Osteocyte (in vitro differentiated cells): ENCODE measurements around the gene LCMT1. TPM values are rescaled to one million over a fixed set of nuclear protein-coding genes. Genes with fewer than 3 reads are reported as not detected.

Source experiments
- DNase-seq: peaks from one replicate; pipeline ENCODE4 v3.0.0; 2021; ENCODE audit warnings: mixed read lengths; ENCODE audit not compliant: unreplicated experiment; ENCODE audit errors: extremely low spot score
- H3K27ac Mint-ChIP-seq: one replicate; pipeline ENCODE4 v1.8.0; 2021; ENCODE audit warnings: mild to moderate bottlenecking, mixed read lengths; ENCODE audit not compliant: unreplicated experiment
- H3K27me3 Mint-ChIP-seq: one replicate; pipeline ENCODE4 v1.8.0; 2021; ENCODE audit warnings: mixed read lengths; ENCODE audit not compliant: unreplicated experiment
- H3K36me3 Mint-ChIP-seq: one replicate; pipeline ENCODE4 v1.8.0; 2021; ENCODE audit warnings: mixed read lengths; ENCODE audit not compliant: unreplicated experiment
- H3K4me1 Mint-ChIP-seq: one replicate; pipeline ENCODE4 v1.8.0; 2021; ENCODE audit warnings: mixed read lengths; ENCODE audit not compliant: unreplicated experiment
- H3K4me3 Mint-ChIP-seq: one replicate; pipeline ENCODE4 v1.8.0; 2021; ENCODE audit warnings: mild to moderate bottlenecking, moderate library complexity, mixed read lengths; ENCODE audit not compliant: unreplicated experiment
- H3K9me3 Mint-ChIP-seq: one replicate; pipeline ENCODE4 v1.8.0; 2021; ENCODE audit warnings: mixed read lengths; ENCODE audit not compliant: unreplicated experiment
- total RNA-seq: library from RNA; stranded (reverse); gene quantifications from 2 replicates; pipeline ENCODE4 v1.2.1, GENCODE V29; 2021
- TF ChIP-seq, protein P1 (sequence below): fragments of 200-600 bp; sonication (generic); IDR thresholded peaks from 2 replicates; pipeline ENCODE4 v1.5.0; 2021; ENCODE audit warnings: antibody characterized with exemption, mild to moderate bottlenecking, moderate library complexity

LCMT1 gene
- total RNA-seq, 1 donor from 2014 or later = 52.2 TPM

DNA sequence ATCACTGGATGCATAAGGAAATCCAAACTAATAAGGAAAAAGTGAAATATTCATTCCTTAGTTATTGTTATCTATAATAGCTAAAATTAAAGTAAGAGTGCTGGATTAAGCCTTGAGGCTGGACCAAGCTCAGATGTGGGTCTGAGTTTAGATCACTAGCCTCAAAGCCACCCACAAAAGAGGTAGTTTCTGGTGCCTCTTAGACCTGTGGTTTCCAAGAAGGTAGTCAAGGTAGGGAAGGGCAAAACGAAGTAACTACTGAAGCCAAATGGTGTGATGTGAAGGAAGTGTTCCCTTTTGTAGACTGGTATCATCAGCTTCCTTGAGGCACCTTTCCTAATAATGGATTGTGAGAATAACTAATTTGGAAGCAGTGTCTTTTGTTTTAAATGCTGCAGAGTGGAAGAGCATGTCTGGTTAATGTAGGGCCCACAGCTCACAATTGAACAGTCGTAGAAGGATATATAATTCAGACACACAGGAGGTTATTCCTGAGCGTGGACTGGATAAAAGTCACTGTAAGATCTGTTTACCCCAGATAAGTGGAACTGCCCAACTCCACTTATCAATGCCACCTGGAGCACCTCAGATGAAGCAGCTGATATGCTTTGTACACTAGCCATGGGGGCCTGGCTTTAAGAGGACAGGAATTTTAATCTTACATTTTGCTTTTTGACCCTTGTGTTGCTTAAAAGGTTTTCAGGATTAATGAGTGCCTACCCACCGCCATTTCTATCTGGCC lies 31.7 kb upstream of the LCMT1 start:
- TF ChIP-seq, protein P1, sequence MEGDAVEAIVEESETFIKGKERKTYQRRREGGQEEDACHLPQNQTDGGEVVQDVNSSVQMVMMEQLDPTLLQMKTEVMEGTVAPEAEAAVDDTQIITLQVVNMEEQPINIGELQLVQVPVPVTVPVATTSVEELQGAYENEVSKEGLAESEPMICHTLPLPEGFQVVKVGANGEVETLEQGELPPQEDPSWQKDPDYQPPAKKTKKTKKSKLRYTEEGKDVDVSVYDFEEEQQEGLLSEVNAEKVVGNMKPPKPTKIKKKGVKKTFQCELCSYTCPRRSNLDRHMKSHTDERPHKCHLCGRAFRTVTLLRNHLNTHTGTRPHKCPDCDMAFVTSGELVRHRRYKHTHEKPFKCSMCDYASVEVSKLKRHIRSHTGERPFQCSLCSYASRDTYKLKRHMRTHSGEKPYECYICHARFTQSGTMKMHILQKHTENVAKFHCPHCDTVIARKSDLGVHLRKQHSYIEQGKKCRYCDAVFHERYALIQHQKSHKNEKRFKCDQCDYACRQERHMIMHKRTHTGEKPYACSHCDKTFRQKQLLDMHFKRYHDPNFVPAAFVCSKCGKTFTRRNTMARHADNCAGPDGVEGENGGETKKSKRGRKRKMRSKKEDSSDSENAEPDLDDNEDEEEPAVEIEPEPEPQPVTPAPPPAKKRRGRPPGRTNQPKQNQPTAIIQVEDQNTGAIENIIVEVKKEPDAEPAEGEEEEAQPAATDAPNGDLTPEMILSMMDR = no peak
- no peak for DNase-seq
- Mint-ChIP-seq H3K4me3 (no peak overlapping the region), H3K9me3 (no peaks in the 10 kb centered on the region), H3K27ac (no peak overlapping the region), H3K36me3 (no peaks in the 10 kb centered on the region), H3K4me1 (no peaks in the 10 kb centered on the region), H3K27me3 (no peaks in the 10 kb centered on the region)

DNA sequence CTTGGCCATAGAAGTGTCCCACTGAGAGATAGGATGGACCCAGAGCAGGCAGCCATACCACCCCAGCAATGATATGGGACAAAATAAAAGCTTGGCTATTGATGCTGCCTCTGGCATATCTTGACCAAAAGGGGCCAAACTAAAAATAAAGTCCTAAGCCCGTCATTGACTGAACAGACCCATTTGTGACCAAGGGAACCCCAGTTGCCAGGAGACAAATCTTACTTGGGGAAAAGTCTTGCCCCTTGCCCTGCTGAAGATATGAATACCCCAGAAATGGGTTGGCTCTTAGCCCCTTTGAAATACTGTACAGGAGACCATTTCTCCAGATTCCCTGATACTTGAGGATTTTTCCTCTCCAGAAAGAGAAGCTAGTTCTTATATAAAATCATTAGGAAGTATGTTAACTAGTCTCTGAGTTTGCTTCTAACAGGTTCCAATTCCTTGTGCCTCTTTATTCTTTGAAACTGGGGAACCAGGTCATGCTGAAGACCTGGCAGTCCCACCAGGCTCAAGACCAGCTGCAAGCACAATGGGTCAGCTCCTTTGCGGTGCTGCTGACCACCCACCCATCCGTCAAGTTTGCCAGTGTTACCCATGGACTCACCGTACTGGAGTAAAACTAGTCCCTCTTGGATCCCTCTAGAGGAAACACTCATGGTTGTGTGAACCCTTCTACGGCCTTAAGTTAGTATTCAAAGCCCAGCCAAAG lies 31.0 kb upstream of the LCMT1 start:
- Mint-ChIP-seq H3K27ac (no peak overlapping the region), H3K4me3 (no peak overlapping the region), H3K4me1 (no peaks in the 10 kb centered on the region), H3K27me3 (no peaks in the 10 kb centered on the region), H3K36me3 (no peaks in the 10 kb centered on the region), H3K9me3 (no peaks in the 10 kb centered on the region)
- TF ChIP-seq, protein P1 = no peak
- no peak for DNase-seq

DNA sequence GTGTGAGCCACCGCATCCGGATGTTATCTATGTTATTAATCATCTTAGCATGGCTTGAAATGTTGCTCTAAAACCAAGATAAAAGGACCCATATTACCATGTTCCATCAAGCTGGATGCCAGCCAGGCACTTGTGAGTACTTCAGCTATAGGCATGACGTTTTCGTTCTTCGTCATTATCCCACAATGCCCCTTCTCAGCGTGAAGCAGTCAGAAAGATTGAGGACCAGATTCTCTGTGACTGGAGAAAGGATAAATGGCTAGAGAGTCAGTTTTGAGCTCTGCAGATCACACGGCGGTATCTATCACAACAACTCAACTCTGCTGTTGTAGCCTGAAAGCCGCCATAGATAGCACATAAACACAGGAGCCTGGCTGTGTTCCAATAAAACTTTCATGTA lies 29.8 kb upstream of the LCMT1 start:
- H3K36me3 Mint-ChIP-seq = no peaks in the 10 kb centered on the region
- no peaks in the 10 kb centered on the region for H3K27me3 Mint-ChIP-seq
- TF ChIP-seq, protein P1 = no peak
- H3K4me3 Mint-ChIP-seq = no peak overlapping the region
- DNase-seq = no peak
- H3K9me3 Mint-ChIP-seq = no peaks in the 10 kb centered on the region
- peaks cover under 1% of the 10 kb centered on the region for H3K4me1 Mint-ChIP-seq
- no peak overlapping the region for H3K27ac Mint-ChIP-seq

DNA sequence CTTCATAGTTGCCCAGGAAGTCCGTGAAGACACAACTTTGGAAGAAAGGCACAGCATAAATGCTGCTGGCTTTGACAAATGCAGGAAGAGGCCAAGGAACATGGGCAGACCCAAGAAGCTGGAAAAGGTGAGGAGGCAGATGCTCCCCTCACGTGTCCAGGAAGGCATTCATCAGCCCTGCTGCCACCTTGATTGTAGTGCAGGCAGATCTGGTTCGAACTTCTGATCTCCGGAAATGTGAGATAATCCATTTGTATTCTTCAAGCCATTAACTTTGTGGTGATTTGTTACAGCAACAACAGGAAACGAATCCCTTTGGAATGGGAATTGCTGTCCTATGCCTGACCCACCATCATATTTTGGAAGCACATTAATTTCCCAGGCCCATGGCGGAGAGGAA lies 28.5 kb upstream of the LCMT1 start:
- Mint-ChIP-seq H3K4me1 (peaks cover 14% of the 10 kb centered on the region), H3K9me3 (no peaks in the 10 kb centered on the region), H3K36me3 (no peaks in the 10 kb centered on the region), H3K4me3 (no peak overlapping the region), H3K27ac (no peak overlapping the region), H3K27me3 (no peaks in the 10 kb centered on the region)
- TF ChIP-seq, protein P1 = no peak
- no peak for DNase-seq

DNA sequence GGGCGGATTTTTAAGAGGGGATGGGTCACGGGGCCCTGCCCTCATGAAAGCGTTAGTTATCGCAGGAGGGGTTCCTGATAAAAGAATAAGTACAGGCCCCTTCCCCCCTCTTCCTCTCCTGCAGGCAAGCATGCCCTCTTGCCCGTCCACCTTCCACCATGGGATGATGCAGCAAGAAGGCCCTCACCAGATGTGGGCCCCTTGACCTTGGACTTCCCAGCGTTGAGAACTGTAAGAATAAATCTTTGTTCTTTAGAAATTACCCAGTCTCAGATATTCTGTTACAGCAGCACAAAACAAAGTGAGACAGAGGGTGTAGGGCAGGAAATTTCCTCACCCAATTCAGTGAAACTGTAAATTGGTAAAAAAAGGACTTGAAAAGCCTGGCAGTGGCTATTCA lies 27.8 kb upstream of the LCMT1 start:
- H3K4me3 Mint-ChIP-seq = no peak overlapping the region
- peaks cover 19% of the 10 kb centered on the region for H3K4me1 Mint-ChIP-seq
- H3K9me3 Mint-ChIP-seq = no peaks in the 10 kb centered on the region
- H3K27me3 Mint-ChIP-seq = no peaks in the 10 kb centered on the region
- H3K36me3 Mint-ChIP-seq = no peaks in the 10 kb centered on the region
- no peak for DNase-seq
- TF ChIP-seq, protein P1 = no peak
- no peak overlapping the region for H3K27ac Mint-ChIP-seq
